Stimulated activated CD4-positive, alpha-beta T cell treated with anti-CD3 and anti-CD28 coated beads, Interleukin-1b, Interleukin-23, amount 100 ng/mL, for 48 hours (primary cell): ENCODE results near the gene CCR5AS.

Experiments used
- DNase-seq: peaks from one replicate; pipeline ENCODE4 v3.0.0-alpha.2; 2020

CCR5AS gene

GRCh38 chr3:46375218-46375617, 31.6 kb downstream of the CCR5AS start:
- no peak for DNase-seq

- DNase-seq: no peak
Measured at GRCh38 chr3:46374755-46375154, 32.1 kb downstream of the CCR5AS start.

GRCh38 chr3:46372492-46373359, 34.1 kb downstream of the CCR5AS start:
- no peak for DNase-seq

- no peak for DNase-seq
Measured at GRCh38 chr3:46371519-46372340, 35.1 kb downstream of the CCR5AS start.

GRCh38 chr3:46370839-46371518, 35.9 kb downstream of the CCR5AS start, which contains the start of gene CCR5:
Gene CCR5 (plus strand): TSS chr3:46370946. CDS start chr3:46372903, 1,957 bp downstream.
- DNase-seq: peak; percentile 21

- DNase-seq: peak; percentile 50
Measured at GRCh38 chr3:46369675-46370132, 37.2 kb downstream of the CCR5AS start.

GRCh38 chr3:46369151-46369550, 37.7 kb downstream of the CCR5AS start:
- DNase-seq: no peak

- DNase-seq: peak; percentile 59
Measured at GRCh38 chr3:46368569-46368968, 38.3 kb downstream of the CCR5AS start.

GRCh38 chr3:46367811-46368210, 39.1 kb downstream of the CCR5AS start:
- no peak for DNase-seq

- no peak for DNase-seq
Measured at GRCh38 chr3:46365737-46366524, 40.9 kb downstream of the CCR5AS start.

- DNase-seq: no peak
Measured at GRCh38 chr3:46365041-46365440, 41.8 kb downstream of the CCR5AS start.

- no peak for DNase-seq
Measured at GRCh38 chr3:46361408-46362283, 45.2 kb downstream of the CCR5AS start.

- no peak for DNase-seq
Measured at GRCh38 chr3:46360907-46361306, 46.0 kb downstream of the CCR5AS start.

- peak; percentile 63 for DNase-seq
Measured at GRCh38 chr3:46359733-46360493, 47.0 kb downstream of the CCR5AS start.

- no peak for DNase-seq
Measured at GRCh38 chr3:46358466-46358865, 48.4 kb downstream of the CCR5AS start.

GRCh38 chr3:46356909-46357308, 50.0 kb downstream of the CCR5AS start:
- DNase-seq: no peak

- no peak for DNase-seq
Measured at GRCh38 chr3:46356276-46356675, 50.6 kb downstream of the CCR5AS start.

- no peak for DNase-seq
Measured at GRCh38 chr3:46354984-46355383, 51.9 kb downstream of the CCR5AS start.

GRCh38 chr3:46354478-46354877, 52.4 kb downstream of the CCR5AS start:
- DNase-seq: no peak

GRCh38 chr3:46353647-46354410, 53.0 kb downstream of the CCR5AS start, which contains the start of gene CCR2:
Gene CCR2 (plus strand): TSS chr3:46354111. CDS start chr3:46357528, 3,417 bp downstream.
- peak; percentile 39 for DNase-seq
